H9 (cell line): ENCODE measurements around the gene LAMP1. TPM values are rescaled to one million over a fixed set of nuclear protein-coding genes. Genes with fewer than 3 reads are reported as not detected.

Source experiments
- DNase-seq: peaks from one replicate; pipeline ENCODE4 v3.0.0-alpha.2; 2017
- H2AFZ ChIP-seq: one replicate; pipeline ENCODE4 v1.6.1; 2013; ENCODE audit warnings: mild to moderate bottlenecking, low read length, control low read depth, moderate library complexity
- H2AK5ac ChIP-seq: 2 replicates; pipeline ENCODE4 v1.6.1; 2013; ENCODE audit warnings: low read length, control low read depth, mixed read lengths; ENCODE audit not compliant: insufficient read length
- H2BK120ac ChIP-seq: one replicate; pipeline ENCODE4 v1.6.1; 2013; ENCODE audit warnings: low read depth, mild to moderate bottlenecking, low read length, control low read depth, inconsistent platforms; ENCODE audit not compliant: poor library complexity, severe bottlenecking
- H2BK12ac ChIP-seq: 2 replicates; pipeline ENCODE4 v1.6.1; 2013; ENCODE audit warnings: low read length, control low read depth, mixed read lengths, low read depth; ENCODE audit not compliant: insufficient read length
- H2BK15ac ChIP-seq: 2 replicates; pipeline ENCODE4 v1.6.1; 2013; ENCODE audit warnings: low read depth, low read length, control low read depth
- H2BK20ac ChIP-seq: one replicate; pipeline ENCODE4 v1.6.1; 2013; ENCODE audit warnings: low read depth, mild to moderate bottlenecking, low read length, control low read depth, inconsistent platforms; ENCODE audit not compliant: poor library complexity, severe bottlenecking
- H2BK5ac ChIP-seq: 2 replicates; pipeline ENCODE4 v1.6.1; 2013; ENCODE audit warnings: low read length, control low read depth, mixed read lengths; ENCODE audit not compliant: insufficient read length
- H3K14ac ChIP-seq: 2 replicates; pipeline ENCODE4 v1.6.1; 2013; ENCODE audit warnings: low read length, control low read depth; ENCODE audit not compliant: insufficient read depth
- H3K18ac ChIP-seq: 2 replicates; pipeline ENCODE4 v1.6.1; 2013; ENCODE audit warnings: low read depth, mild to moderate bottlenecking, mixed read lengths, low read length, control low read depth; ENCODE audit not compliant: insufficient read length
- H3K23ac ChIP-seq: 2 replicates; pipeline ENCODE4 v1.6.1; 2013; ENCODE audit warnings: low read length, control low read depth, mixed read lengths, low read depth; ENCODE audit not compliant: insufficient read length
- H3K23me2 ChIP-seq: 2 replicates; pipeline ENCODE4 v1.6.1; 2013; ENCODE audit warnings: low read depth, mild to moderate bottlenecking, mixed read lengths, low read length, control low read depth; ENCODE audit not compliant: insufficient read length, poor library complexity, severe bottlenecking
- H3K27ac ChIP-seq: 2 replicates; pipeline ENCODE4 v1.5.1; 2013; ENCODE audit warnings: low read length, control low read depth, mixed read lengths, low read depth; ENCODE audit not compliant: insufficient read length
- H3K27me3 ChIP-seq: 2 replicates; pipeline ENCODE4 v1.6.1; 2013; ENCODE audit warnings: low read length, control low read depth, inconsistent platforms; ENCODE audit not compliant: insufficient read depth
- H3K4ac ChIP-seq: 2 replicates; pipeline ENCODE4 v1.6.1; 2013; ENCODE audit warnings: low read depth, mild to moderate bottlenecking, control low read depth, inconsistent platforms, low read length, moderate library complexity
- H3K4me1 ChIP-seq: 2 replicates; pipeline ENCODE4 v1.6.1; 2013; ENCODE audit warnings: low read length, control low read depth, inconsistent platforms; ENCODE audit not compliant: insufficient read depth
- H3K4me2 ChIP-seq: 2 replicates; pipeline ENCODE4 v1.6.1; 2013; ENCODE audit warnings: low read length, control low read depth, mixed read lengths; ENCODE audit not compliant: insufficient read length, insufficient read depth
- H3K56ac ChIP-seq: 2 replicates; pipeline ENCODE4 v1.6.1; 2013; ENCODE audit warnings: low read depth, mild to moderate bottlenecking, mixed read lengths, low read length, control low read depth; ENCODE audit not compliant: insufficient read length
- H3K79me1 ChIP-seq: 2 replicates; pipeline ENCODE4 v1.6.1; 2013; ENCODE audit warnings: low read depth, mild to moderate bottlenecking, moderate library complexity, low read length, control low read depth, inconsistent platforms; ENCODE audit not compliant: insufficient read depth, poor library complexity, severe bottlenecking
- H3K79me2 ChIP-seq: 2 replicates; pipeline ENCODE4 v1.6.1; 2013; ENCODE audit warnings: low read length, control low read depth, inconsistent platforms; ENCODE audit not compliant: insufficient read depth
- H3K9ac ChIP-seq: 2 replicates; pipeline ENCODE4 v1.6.1; 2013; ENCODE audit warnings: low read length, control low read depth, mixed read lengths; ENCODE audit not compliant: insufficient read length; ENCODE audit errors: extremely low read depth
- H3K9me3 ChIP-seq: one replicate; pipeline ENCODE4 v1.6.1; 2013; ENCODE audit warnings: low read depth, low read length, inconsistent platforms; ENCODE audit not compliant: control insufficient read depth
- H3T11ph ChIP-seq: one replicate; pipeline ENCODE4 v1.6.1; 2013; ENCODE audit warnings: mild to moderate bottlenecking, low read length, control low read depth, inconsistent platforms
- H4K20me1 ChIP-seq: one replicate; pipeline ENCODE4 v1.6.1; 2013; ENCODE audit not compliant: control insufficient read depth, insufficient read length, insufficient read depth
- H4K5ac ChIP-seq: 2 replicates; pipeline ENCODE4 v1.6.1; 2013; ENCODE audit warnings: low read depth, mild to moderate bottlenecking, mixed read lengths, low read length, control low read depth; ENCODE audit not compliant: insufficient read length
- H4K8ac ChIP-seq: replicated peaks from 2 replicates; pipeline ENCODE4 v1.6.1; 2013; ENCODE audit warnings: low read length, control low read depth, mixed read lengths, low read depth; ENCODE audit not compliant: insufficient read length
- H4K91ac ChIP-seq: 2 replicates; pipeline ENCODE4 v1.6.1; 2013; ENCODE audit warnings: low read depth, mild to moderate bottlenecking, moderate library complexity, mixed read lengths, low read length, control low read depth; ENCODE audit not compliant: insufficient read length
- H3K27ac Mint-ChIP-seq, 3 experiments: 2 replicates in 2 of 3; 3 replicates in 1 of 3; pipeline ENCODE4 v1.8.0; 2020 to 2021; ENCODE audit warnings: mixed read lengths in 3 of 3, mild to moderate bottlenecking in 1 of 3, moderate library complexity in 1 of 3
- H3K27me3 Mint-ChIP-seq: 2 replicates; pipeline ENCODE4 v1.8.0; 2021; ENCODE audit warnings: low read depth, mild to moderate bottlenecking, moderate library complexity, mixed read lengths
- H3K36me3 Mint-ChIP-seq, 3 experiments: 2 replicates in 2 of 3; 3 replicates in 1 of 3; pipeline ENCODE4 v1.8.0; 2020 to 2021; ENCODE audit warnings: low read depth in 3 of 3, mixed read lengths in 3 of 3; ENCODE audit not compliant: insufficient read depth in 1 of 3
- H3K4me1 Mint-ChIP-seq, 2 experiments: 2 replicates each; pipeline ENCODE4 v1.8.0; 2020; ENCODE audit warnings: mixed read lengths in 2 of 2
- H3K4me3 Mint-ChIP-seq, 2 experiments: 2 replicates in 1 of 2; 3 replicates in 1 of 2; pipeline ENCODE4 v1.8.0; 2020 to 2021; ENCODE audit warnings: mild to moderate bottlenecking in 2 of 2, mixed read lengths in 2 of 2, moderate library complexity in 1 of 2
- H3K9me3 Mint-ChIP-seq, 2 experiments: 2 replicates in 1 of 2; 3 replicates in 1 of 2; pipeline ENCODE4 v1.8.0; 2020; ENCODE audit warnings: mild to moderate bottlenecking in 2 of 2, mixed read lengths in 2 of 2, moderate library complexity in 1 of 2
- CTCF ChIP-seq: fragments of 200-600 bp; sonication (generic); conservative IDR thresholded peaks from 3 replicates; pipeline ENCODE4 v1.8.0; 2021; ENCODE audit warnings: antibody characterized with exemption, mild to moderate bottlenecking
- WGBS: extraction: QIAGEN DNeasy Blood & Tissue Kit; methylation state at CpG from one replicate; pipeline ENCODE4 v1.1.7; 2013; ENCODE audit warnings: missing lambda C conversion rate, low lambda C conversion rate, mixed read lengths; ENCODE audit not compliant: insufficient read length; ENCODE audit errors: extremely low coverage; 5-methylcytosine and 5-hydroxymethylcytosine counted together
- total RNA-seq: library from RNA; stranded (reverse); gene quantifications from 2 replicates; pipeline ENCODE4 v1.2.1, GENCODE V29; 2021

LAMP1 gene
- total RNA-seq, 1 experiment from 2014 or later = 131 TPM

GRCh38 chr13:113355621-113356020, 58.6 kb downstream of the LAMP1 start:
- H3K36me3 Mint-ChIP-seq = peaks cover 36 to 63% (median 62%) of the 10 kb centered on the region in 3 experiments

More at GRCh38 chr13:113355621-113356020, 58.6 kb downstream of the LAMP1 start:
- Histone ChIP-seq H3K23me2 (no peaks in the 10 kb centered on the region), H2BK15ac (no peak overlapping the region), H3K4ac (no peak overlapping the region), H3K9ac (no peak overlapping the region), H2BK5ac (no peak overlapping the region), H3K56ac (no peak overlapping the region), H4K8ac (no peak overlapping the region), H3K9me3 (no peaks in the 10 kb centered on the region), H2AFZ (no peak overlapping the region), H2AK5ac (no peak overlapping the region), H3K4me2 (no peak overlapping the region), H4K5ac (no peak overlapping the region), H3K14ac (no peak overlapping the region), H4K91ac (no peak overlapping the region), H2BK12ac (no peak overlapping the region), H3T11ph (no peak overlapping the region), H3K79me2 (peaks cover 1% of the 10 kb centered on the region; the same call in 1 of the 2 replicates), H3K23ac (no peak overlapping the region), H3K79me1 (peaks cover 4% of the 10 kb centered on the region), H3K4me1 (no peaks in the 10 kb centered on the region), H2BK120ac (no peak overlapping the region), H4K20me1 (no peaks in the 10 kb centered on the region), H3K27ac (no peak overlapping the region), H3K18ac (no peak overlapping the region), H2BK20ac (no peak overlapping the region), H3K27me3 (no peaks in the 10 kb centered on the region)
- Mint-ChIP-seq H3K27me3 (no peaks in the 10 kb centered on the region), H3K9me3 (no peaks in the 10 kb centered on the region), H3K4me3 (no peak overlapping the region), H3K27ac (peak overlapping the region; percentile 5 to 92 (median 68); a peak in 5 of 7 replicates), H3K4me1 (peaks cover 6 to 10% of the 10 kb centered on the region in 2 experiments)
- TF ChIP-seq CTCF = no peak
- WGBS = no CpG with 5 or more reads among the region's 10 CpGs
- peak; percentile 19 for DNase-seq
